BLaER1 treated with 17β-estradiol and CSF1 and Interleukin-3, amounts not matched to agents 10 nM and 100 nM (cell line): ENCODE measurements around the gene DHX16.

Source experiments
- H3K27ac ChIP-seq, 11 experiments: shearing (Covaris generic); formaldehyde crosslinking; 2 replicates each; pipeline ENCODE4 v1.8.1; 2022
- H3K27me3 ChIP-seq, 11 experiments: shearing (Covaris generic); formaldehyde crosslinking; 2 replicates each; pipeline ENCODE4 v1.8.1; 2022
- H3K36me3 ChIP-seq, 11 experiments: shearing (Covaris generic); formaldehyde crosslinking; 2 replicates each; pipeline ENCODE4 v1.8.1; 2022
- H3K4me1 ChIP-seq, 10 experiments: shearing (Covaris generic); formaldehyde crosslinking; 2 replicates each; pipeline ENCODE4 v1.8.1; 2022
- H3K4me2 ChIP-seq, 11 experiments: shearing (Covaris generic); formaldehyde crosslinking; 2 replicates each; pipeline ENCODE4 v1.8.1; 2022
- H3K4me3 ChIP-seq, 10 experiments: shearing (Covaris generic); formaldehyde crosslinking; 2 replicates each; pipeline ENCODE4 v1.8.1; 2022
- H3K9ac ChIP-seq, 11 experiments: shearing (Covaris generic); formaldehyde crosslinking; 2 replicates each; pipeline ENCODE4 v1.8.1; 2022
- H3K9me3 ChIP-seq, 11 experiments: shearing (Covaris generic); formaldehyde crosslinking; replicated peaks in 1 of 11; 2 replicates each; pipeline ENCODE4 v1.8.1; 2022
- H4K20me1 ChIP-seq, 11 experiments: shearing (Covaris generic); formaldehyde crosslinking; 2 replicates each; pipeline ENCODE4 v1.8.1; 2022
- Cebpa-rat ChIP-seq, 11 experiments: shearing (Covaris generic); IDR thresholded peaks; 2 replicates each; pipeline ENCODE4 v1.8.1; 2022

Gene DHX16

GRCh38 chr6:30703821-30704220, 31.0 kb upstream of the DHX16 start:
- Histone ChIP-seq H3K4me3 (no peak overlapping the region), H3K9ac (no peak overlapping the region), H3K4me1 (peaks cover 0 to 30% (median 5%) of the 10 kb centered on the region in 10 experiments; a peak in 8 of 20 replicates), H3K4me2 (peak overlapping the region in 4 of 11 experiments; percentile 2 to 20 (median 4); a peak in 1 of 22 replicates), H3K9me3 (no peaks in the 10 kb centered on the region), H3K27me3 (no peaks in the 10 kb centered on the region), H3K27ac (0 out of 22 replicates have a peak overlapping the region, but pooled peaks of 1 of the 11 experiments have one; percentile 1), H4K20me1 (no peaks in the 10 kb centered on the region; a peak in 1 of 22 replicates), H3K36me3 (peaks cover 57 to 100% (median 94%) of the 10 kb centered on the region in 11 experiments)
- TF ChIP-seq Cebpa-rat (IDR thresholded peaks at IDR 0.05) = no peak

GRCh38 chr6:30703011-30703410, 30.2 kb upstream of the DHX16 start:
- H3K27ac ChIP-seq = no peak overlapping the region
- H3K9ac ChIP-seq = 0 out of 22 replicates have a peak overlapping the region, but pooled peaks of 1 of the 11 experiments have one; percentile 13
- H3K4me1 ChIP-seq = peaks cover 0 to 30% (median 5%) of the 10 kb centered on the region in 10 experiments; a peak in 8 of 20 replicates
- H3K27me3 ChIP-seq = no peaks in the 10 kb centered on the region
- TF ChIP-seq Cebpa-rat (IDR thresholded peaks at IDR 0.05) = no peak
- peaks cover 54 to 100% (median 93%) of the 10 kb centered on the region in 11 experiments for H3K36me3 ChIP-seq
- H3K9me3 ChIP-seq = no peaks in the 10 kb centered on the region
- H4K20me1 ChIP-seq = no peaks in the 10 kb centered on the region; a peak in 1 of 22 replicates
- H3K4me2 ChIP-seq = no peak overlapping the region
- no peak overlapping the region for H3K4me3 ChIP-seq

GRCh38 chr6:30700340-30700739, 27.5 kb upstream of the DHX16 start:
- Histone ChIP-seq H3K9me3 (no peaks in the 10 kb centered on the region), H3K9ac (no peak overlapping the region), H3K27me3 (no peaks in the 10 kb centered on the region), H3K4me2 (peak overlapping the region in 3 of 11 experiments; percentile 2 to 41 (median 34); a peak in 5 of 22 replicates), H3K4me3 (no peak overlapping the region), H3K4me1 (peaks cover 0 to 30% (median 9%) of the 10 kb centered on the region in 10 experiments; a peak in 11 of 20 replicates), H3K27ac (no peak overlapping the region), H4K20me1 (no peaks in the 10 kb centered on the region; a peak in 1 of 22 replicates), H3K36me3 (peaks cover 30 to 85% (median 72%) of the 10 kb centered on the region in 11 experiments)
- no peak for TF ChIP-seq Cebpa-rat (IDR thresholded peaks at IDR 0.05)

- no peaks in the 10 kb centered on the region for H4K20me1 ChIP-seq
- H3K36me3 ChIP-seq = peaks cover 0 to 46% (median 32%) of the 10 kb centered on the region in 11 experiments; a peak in 19 of 22 replicates
- H3K27ac ChIP-seq = no peak overlapping the region
- H3K4me2 ChIP-seq = no peak overlapping the region
- H3K4me3 ChIP-seq = no peak overlapping the region
- peaks cover 9 to 27% (median 15%) of the 10 kb centered on the region in 10 experiments for H3K4me1 ChIP-seq
- H3K9me3 ChIP-seq = no peaks in the 10 kb centered on the region
- H3K27me3 ChIP-seq = no peaks in the 10 kb centered on the region
- no peak overlapping the region for H3K9ac ChIP-seq
- TF ChIP-seq Cebpa-rat (IDR thresholded peaks at IDR 0.05) = no peak
These were observed 23.6 kb upstream of the DHX16 start for GRCh38 chr6:30696432-30696831.

- Histone ChIP-seq H3K4me2 (peak overlapping the region; percentile 77 to 100 (median 99)), H3K9ac (peak overlapping the region; percentile 2 to 100 (median 99); a peak in 21 of 22 replicates), H3K4me3 (peak overlapping the region; percentile 83 to 100 (median 96)), H4K20me1 (peaks cover 0 to under 1% (median 0%) of the 10 kb centered on the region in 11 experiments; a peak in 3 of 22 replicates), H3K4me1 (peaks cover 35 to 50% (median 39%) of the 10 kb centered on the region in 10 experiments), H3K36me3 (peaks cover 0 to 1% (median 0%) of the 10 kb centered on the region in 11 experiments; a peak in 2 of 22 replicates), H3K27ac (peak overlapping the region in 9 of 11 experiments; percentile 95 to 100 (median 99); a peak in 18 of 22 replicates), H3K9me3 (no peaks in the 10 kb centered on the region), H3K27me3 (no peaks in the 10 kb centered on the region)
- no peak for TF ChIP-seq Cebpa-rat (IDR thresholded peaks at IDR 0.05)
These were observed 18.5 kb upstream of the DHX16 start for GRCh38 chr6:30691208-30691847.

GRCh38 chr6:30690403-30691207, 17.8 kb upstream of the DHX16 start, which contains the start of gene NRM:
NRM (minus strand) TSS chr6:30690984; CDS start chr6:30690974, 10 bp downstream.
- H3K4me1 ChIP-seq = peaks cover 35 to 48% (median 39%) of the 10 kb centered on the region in 10 experiments

GRCh38 chr6:30689985-30690384, 17.2 kb upstream of the DHX16 start:
- Histone ChIP-seq H4K20me1 (peaks cover 7 to 14% (median 9%) of the 10 kb centered on the region in 11 experiments; a peak in 14 of 22 replicates), H3K9ac (peak overlapping the region; percentile 91 to 100 (median 99)), H3K27me3 (no peaks in the 10 kb centered on the region), H3K4me3 (peak overlapping the region; percentile 83 to 100 (median 96)), H3K4me1 (peaks cover 33 to 44% (median 38%) of the 10 kb centered on the region in 10 experiments), H3K4me2 (peak overlapping the region; percentile 97 to 100 (median 99)), H3K27ac (peak overlapping the region; percentile 91 to 100 (median 99); a peak in 21 of 22 replicates), H3K36me3 (peaks cover 0 to 9% (median 7%) of the 10 kb centered on the region in 11 experiments; a peak in 15 of 22 replicates), H3K9me3 (no peaks in the 10 kb centered on the region)
- TF ChIP-seq Cebpa-rat (IDR thresholded peaks at IDR 0.05) = no peak

More at GRCh38 chr6:30690403-30691207, 17.8 kb upstream of the DHX16 start, which contains the start of gene NRM:
- H4K20me1 ChIP-seq = peaks cover 2 to 8% (median 3%) of the 10 kb centered on the region in 11 experiments; a peak in 12 of 22 replicates
- H3K9ac ChIP-seq = peak within 1 kb of the TSS; percentile 91 to 100 (median 99)
- peak within 1 kb of the TSS; percentile 91 to 100 (median 99); a peak in 21 of 22 replicates for H3K27ac ChIP-seq
- peak within 1 kb of the TSS; percentile 83 to 100 (median 96) for H3K4me3 ChIP-seq
- TF ChIP-seq Cebpa-rat (IDR thresholded peaks at IDR 0.05) = no peak
- no peaks in the 10 kb centered on the region for H3K9me3 ChIP-seq
- H3K36me3 ChIP-seq = peaks cover 0 to 3% (median 1%) of the 10 kb centered on the region in 11 experiments; a peak in 14 of 22 replicates
- peak within 1 kb of the TSS; percentile 97 to 100 (median 99) for H3K4me2 ChIP-seq
- H3K27me3 ChIP-seq = no peaks in the 10 kb centered on the region

- Histone ChIP-seq H3K4me1 (peaks cover 33 to 44% (median 38%) of the 10 kb centered on the region in 10 experiments), H4K20me1 (peaks cover 7 to 20% (median 13%) of the 10 kb centered on the region in 11 experiments; a peak in 16 of 22 replicates), H3K9ac (peak overlapping the region; percentile 91 to 100 (median 99)), H3K27ac (peak overlapping the region; percentile 91 to 100 (median 99)), H3K36me3 (peaks cover 0 to 14% (median 13%) of the 10 kb centered on the region in 11 experiments; a peak in 19 of 22 replicates), H3K4me3 (peak overlapping the region; percentile 83 to 100 (median 96)), H3K27me3 (no peaks in the 10 kb centered on the region), H3K9me3 (no peaks in the 10 kb centered on the region), H3K4me2 (peak overlapping the region; percentile 97 to 100 (median 99))
- TF ChIP-seq Cebpa-rat (IDR thresholded peaks at IDR 0.05) = no peak
These were observed 16.4 kb upstream of the DHX16 start for GRCh38 chr6:30689022-30689865.
